Measurements from ENCODE around the gene SAMD1. TPM values are rescaled to one million over a fixed set of nuclear protein-coding genes. Genes with fewer than 3 reads are reported as not detected.

The SAMD1 gene
- total and polyA plus RNA-seq, 9 of the 15 experiments (the other 6 are each of a cell fraction or from before 2014, with no cell fraction given), result 2.9 to 96.0 (median 43.5) TPM

DNA sequence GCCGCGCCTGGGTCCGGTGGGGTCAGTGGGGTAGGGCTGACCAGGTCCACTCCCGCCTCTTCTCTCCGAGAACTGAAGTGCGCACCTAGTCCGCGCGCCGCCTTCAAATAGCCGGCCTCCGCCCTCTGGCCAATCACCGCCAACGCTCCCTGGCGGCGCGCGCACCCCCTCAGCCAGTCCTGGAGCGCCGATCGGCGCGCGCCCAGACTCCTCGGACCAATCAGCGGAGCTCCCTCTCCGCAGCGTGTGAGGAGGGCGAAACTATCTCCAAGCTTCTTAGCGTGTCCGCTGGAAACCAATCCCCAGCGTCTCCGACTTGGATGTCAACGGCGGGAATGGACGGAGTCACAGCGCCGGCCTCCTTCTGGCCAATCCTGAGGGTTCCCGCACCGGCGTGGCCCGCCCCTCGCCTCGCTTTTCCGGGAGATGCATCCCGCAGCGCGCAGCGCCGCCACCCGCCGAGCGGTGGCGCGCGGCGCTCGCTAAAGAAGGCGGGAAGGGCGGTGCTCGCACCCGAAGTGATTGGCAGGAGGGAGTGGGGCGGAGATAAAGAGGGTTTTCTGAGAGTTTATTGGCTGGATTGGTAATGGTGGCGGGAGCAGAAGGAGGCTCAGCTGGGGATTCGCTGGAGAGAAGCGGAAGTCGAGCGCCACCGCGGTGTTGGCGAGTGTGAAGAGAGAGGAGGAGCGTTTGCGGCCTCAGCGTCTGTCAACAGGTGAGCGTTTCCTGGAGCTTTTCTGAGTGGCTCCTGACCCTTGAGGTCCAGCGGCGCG lies 46.1 kb upstream of the SAMD1 start, which contains the start of gene ASF1B (continued):
- no peak for TF ChIP-seq NFE2L1 (tag; IDR thresholded peaks at IDR 0.05; ENCODE audit: borderline replicate concordance, low read depth)
- TF ChIP-seq, protein P1, sequence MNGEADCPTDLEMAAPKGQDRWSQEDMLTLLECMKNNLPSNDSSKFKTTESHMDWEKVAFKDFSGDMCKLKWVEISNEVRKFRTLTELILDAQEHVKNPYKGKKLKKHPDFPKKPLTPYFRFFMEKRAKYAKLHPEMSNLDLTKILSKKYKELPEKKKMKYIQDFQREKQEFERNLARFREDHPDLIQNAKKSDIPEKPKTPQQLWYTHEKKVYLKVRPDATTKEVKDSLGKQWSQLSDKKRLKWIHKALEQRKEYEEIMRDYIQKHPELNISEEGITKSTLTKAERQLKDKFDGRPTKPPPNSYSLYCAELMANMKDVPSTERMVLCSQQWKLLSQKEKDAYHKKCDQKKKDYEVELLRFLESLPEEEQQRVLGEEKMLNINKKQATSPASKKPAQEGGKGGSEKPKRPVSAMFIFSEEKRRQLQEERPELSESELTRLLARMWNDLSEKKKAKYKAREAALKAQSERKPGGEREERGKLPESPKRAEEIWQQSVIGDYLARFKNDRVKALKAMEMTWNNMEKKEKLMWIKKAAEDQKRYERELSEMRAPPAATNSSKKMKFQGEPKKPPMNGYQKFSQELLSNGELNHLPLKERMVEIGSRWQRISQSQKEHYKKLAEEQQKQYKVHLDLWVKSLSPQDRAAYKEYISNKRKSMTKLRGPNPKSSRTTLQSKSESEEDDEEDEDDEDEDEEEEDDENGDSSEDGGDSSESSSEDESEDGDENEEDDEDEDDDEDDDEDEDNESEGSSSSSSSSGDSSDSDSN (IDR thresholded peaks at IDR 0.05; ENCODE audit: borderline replicate concordance in 1 of 2, low read depth in 2 of 2, low read length in 2 of 2), result no peak
- no peak for TF ChIP-seq HOXB6 (CRISPR knock-in tag; IDR thresholded peaks at IDR 0.05; ENCODE audit: borderline replicate concordance)
- TF ChIP-seq NR3C1 (CRISPR knock-in tag; IDR thresholded peaks at IDR 0.05), result no peak
- TF ChIP-seq, protein P2, sequence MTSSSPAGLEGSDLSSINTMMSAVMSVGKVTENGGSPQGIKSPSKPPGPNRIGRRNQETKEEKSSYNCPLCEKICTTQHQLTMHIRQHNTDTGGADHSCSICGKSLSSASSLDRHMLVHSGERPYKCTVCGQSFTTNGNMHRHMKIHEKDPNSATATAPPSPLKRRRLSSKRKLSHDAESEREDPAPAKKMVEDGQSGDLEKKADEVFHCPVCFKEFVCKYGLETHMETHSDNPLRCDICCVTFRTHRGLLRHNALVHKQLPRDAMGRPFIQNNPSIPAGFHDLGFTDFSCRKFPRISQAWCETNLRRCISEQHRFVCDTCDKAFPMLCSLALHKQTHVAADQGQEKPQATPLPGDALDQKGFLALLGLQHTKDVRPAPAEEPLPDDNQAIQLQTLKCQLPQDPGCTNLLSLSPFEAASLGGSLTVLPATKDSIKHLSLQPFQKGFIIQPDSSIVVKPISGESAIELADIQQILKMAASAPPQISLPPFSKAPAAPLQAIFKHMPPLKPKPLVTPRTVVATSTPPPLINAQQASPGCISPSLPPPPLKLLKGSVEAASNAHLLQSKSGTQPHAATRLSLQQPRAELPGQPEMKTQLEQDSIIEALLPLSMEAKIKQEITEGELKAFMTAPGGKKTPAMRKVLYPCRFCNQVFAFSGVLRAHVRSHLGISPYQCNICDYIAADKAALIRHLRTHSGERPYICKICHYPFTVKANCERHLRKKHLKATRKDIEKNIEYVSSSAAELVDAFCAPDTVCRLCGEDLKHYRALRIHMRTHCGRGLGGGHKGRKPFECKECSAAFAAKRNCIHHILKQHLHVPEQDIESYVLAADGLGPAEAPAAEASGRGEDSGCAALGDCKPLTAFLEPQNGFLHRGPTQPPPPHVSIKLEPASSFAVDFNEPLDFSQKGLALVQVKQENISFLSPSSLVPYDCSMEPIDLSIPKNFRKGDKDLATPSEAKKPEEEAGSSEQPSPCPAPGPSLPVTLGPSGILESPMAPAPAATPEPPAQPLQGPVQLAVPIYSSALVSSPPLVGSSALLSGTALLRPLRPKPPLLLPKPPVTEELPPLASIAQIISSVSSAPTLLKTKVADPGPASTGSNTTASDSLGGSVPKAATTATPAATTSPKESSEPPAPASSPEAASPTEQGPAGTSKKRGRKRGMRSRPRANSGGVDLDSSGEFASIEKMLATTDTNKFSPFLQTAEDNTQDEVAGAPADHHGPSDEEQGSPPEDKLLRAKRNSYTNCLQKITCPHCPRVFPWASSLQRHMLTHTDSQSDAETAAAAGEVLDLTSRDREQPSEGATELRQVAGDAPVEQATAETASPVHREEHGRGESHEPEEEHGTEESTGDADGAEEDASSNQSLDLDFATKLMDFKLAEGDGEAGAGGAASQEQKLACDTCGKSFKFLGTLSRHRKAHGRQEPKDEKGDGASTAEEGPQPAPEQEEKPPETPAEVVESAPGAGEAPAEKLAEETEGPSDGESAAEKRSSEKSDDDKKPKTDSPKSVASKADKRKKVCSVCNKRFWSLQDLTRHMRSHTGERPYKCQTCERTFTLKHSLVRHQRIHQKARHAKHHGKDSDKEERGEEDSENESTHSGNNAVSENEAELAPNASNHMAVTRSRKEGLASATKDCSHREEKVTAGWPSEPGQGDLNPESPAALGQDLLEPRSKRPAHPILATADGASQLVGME (CRISPR knock-in tag; IDR thresholded peaks at IDR 0.05), result no peak
- no peak for TF ChIP-seq RAD51 (IDR thresholded peaks at IDR 0.05; ENCODE audit: borderline replicate concordance, low read depth)
- TF ChIP-seq, protein P3, sequence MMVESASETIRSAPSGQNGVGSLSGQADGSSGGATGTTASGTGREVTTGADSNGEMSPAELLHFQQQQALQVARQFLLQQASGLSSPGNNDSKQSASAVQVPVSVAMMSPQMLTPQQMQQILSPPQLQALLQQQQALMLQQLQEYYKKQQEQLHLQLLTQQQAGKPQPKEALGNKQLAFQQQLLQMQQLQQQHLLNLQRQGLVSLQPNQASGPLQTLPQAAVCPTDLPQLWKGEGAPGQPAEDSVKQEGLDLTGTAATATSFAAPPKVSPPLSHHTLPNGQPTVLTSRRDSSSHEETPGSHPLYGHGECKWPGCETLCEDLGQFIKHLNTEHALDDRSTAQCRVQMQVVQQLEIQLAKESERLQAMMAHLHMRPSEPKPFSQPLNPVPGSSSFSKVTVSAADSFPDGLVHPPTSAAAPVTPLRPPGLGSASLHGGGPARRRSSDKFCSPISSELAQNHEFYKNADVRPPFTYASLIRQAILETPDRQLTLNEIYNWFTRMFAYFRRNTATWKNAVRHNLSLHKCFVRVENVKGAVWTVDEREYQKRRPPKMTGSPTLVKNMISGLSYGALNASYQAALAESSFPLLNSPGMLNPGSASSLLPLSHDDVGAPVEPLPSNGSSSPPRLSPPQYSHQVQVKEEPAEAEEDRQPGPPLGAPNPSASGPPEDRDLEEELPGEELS (CRISPR knock-in tag; IDR thresholded peaks at IDR 0.05; ENCODE audit: borderline replicate concordance), result no peak; the same call in 1 of the 2 replicates
- TF ChIP-seq MED1 (CRISPR knock-in tag; IDR thresholded peaks at IDR 0.05; ENCODE audit: borderline replicate concordance), result no peak
- TF ChIP-seq NCOA2 (IDR thresholded peaks at IDR 0.05; ENCODE audit: partially characterized antibody in 2 of 2), result no peak
- no peak for TF ChIP-seq ILF3 (IDR thresholded peaks at IDR 0.05; ENCODE audit: borderline replicate concordance)
- TF ChIP-seq, protein P4, sequence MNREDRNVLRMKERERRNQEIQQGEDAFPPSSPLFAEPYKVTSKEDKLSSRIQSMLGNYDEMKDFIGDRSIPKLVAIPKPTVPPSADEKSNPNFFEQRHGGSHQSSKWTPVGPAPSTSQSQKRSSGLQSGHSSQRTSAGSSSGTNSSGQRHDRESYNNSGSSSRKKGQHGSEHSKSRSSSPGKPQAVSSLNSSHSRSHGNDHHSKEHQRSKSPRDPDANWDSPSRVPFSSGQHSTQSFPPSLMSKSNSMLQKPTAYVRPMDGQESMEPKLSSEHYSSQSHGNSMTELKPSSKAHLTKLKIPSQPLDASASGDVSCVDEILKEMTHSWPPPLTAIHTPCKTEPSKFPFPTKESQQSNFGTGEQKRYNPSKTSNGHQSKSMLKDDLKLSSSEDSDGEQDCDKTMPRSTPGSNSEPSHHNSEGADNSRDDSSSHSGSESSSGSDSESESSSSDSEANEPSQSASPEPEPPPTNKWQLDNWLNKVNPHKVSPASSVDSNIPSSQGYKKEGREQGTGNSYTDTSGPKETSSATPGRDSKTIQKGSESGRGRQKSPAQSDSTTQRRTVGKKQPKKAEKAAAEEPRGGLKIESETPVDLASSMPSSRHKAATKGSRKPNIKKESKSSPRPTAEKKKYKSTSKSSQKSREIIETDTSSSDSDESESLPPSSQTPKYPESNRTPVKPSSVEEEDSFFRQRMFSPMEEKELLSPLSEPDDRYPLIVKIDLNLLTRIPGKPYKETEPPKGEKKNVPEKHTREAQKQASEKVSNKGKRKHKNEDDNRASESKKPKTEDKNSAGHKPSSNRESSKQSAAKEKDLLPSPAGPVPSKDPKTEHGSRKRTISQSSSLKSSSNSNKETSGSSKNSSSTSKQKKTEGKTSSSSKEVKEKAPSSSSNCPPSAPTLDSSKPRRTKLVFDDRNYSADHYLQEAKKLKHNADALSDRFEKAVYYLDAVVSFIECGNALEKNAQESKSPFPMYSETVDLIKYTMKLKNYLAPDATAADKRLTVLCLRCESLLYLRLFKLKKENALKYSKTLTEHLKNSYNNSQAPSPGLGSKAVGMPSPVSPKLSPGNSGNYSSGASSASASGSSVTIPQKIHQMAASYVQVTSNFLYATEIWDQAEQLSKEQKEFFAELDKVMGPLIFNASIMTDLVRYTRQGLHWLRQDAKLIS (CRISPR knock-in tag; IDR thresholded peaks at IDR 0.05), result 0 out of 2 replicates have a peak, but pooled peaks have one; percentile 3
